Right renal cortex interstitium (tissue), 3 donors: ENCODE results near the gene CPM. TPM values are rescaled to one million over a fixed set of nuclear protein-coding genes. Genes with fewer than 3 reads are reported as not detected.

Experiments
- DNase-seq, 3 donors: peaks; one replicate each; pipeline ENCODE4 v3.0.0-alpha.2; 2013; ENCODE audit warnings: low read depth in 3 of 3, low spot score in 2 of 3
- polyA plus RNA-seq, 3 donors: library from polyadenylated mRNA; unstranded; fragments of 120-200 nt; gene quantifications; one replicate each; pipeline ENCODE4 v1.2.1, GENCODE V29; 2013; ENCODE audit not compliant: insufficient read length in 3 of 3

CPM gene
- polyA plus RNA-seq, 3 donors: 25.4 to 29.3 (median 26.0) TPM

GRCh38 chr12:68957273-68957672 lies 24.3 kb upstream of the CPM start:
- no peak for DNase-seq

- DNase-seq: no peak
Measured at GRCh38 chr12:68956466-68956865, 23.5 kb upstream of the CPM start.

- DNase-seq: no peak
Measured at GRCh38 chr12:68954811-68955210, 21.8 kb upstream of the CPM start.

- DNase-seq: no peak
Measured at GRCh38 chr12:68953536-68953935, 20.6 kb upstream of the CPM start.

- no peak for DNase-seq
Measured at GRCh38 chr12:68951652-68952051, 18.7 kb upstream of the CPM start.

- DNase-seq: no peak
Measured at GRCh38 chr12:68950511-68950910, 17.5 kb upstream of the CPM start.

- DNase-seq: no peak
Measured at GRCh38 chr12:68945255-68945654, 12.3 kb upstream of the CPM start.

- no peak for DNase-seq
Measured at GRCh38 chr12:68944296-68945076, 11.5 kb upstream of the CPM start.

GRCh38 chr12:68943848-68944247 lies 10.9 kb upstream of the CPM start:
- DNase-seq: no peak

GRCh38 chr12:68940731-68941130 lies 7.8 kb upstream of the CPM start:
- DNase-seq: no peak

GRCh38 chr12:68939505-68939904 lies 6.5 kb upstream of the CPM start:
- DNase-seq: no peak

- no peak for DNase-seq
Measured at GRCh38 chr12:68934392-68934791, 1.4 kb upstream of the CPM start.

- DNase-seq: no peak
Measured at GRCh38 chr12:68932128-68932960, 627 bp downstream of the CPM start.

GRCh38 chr12:68930178-68930577 lies 2.8 kb downstream of the CPM start:
- no peak for DNase-seq

- DNase-seq: no peak
Measured at GRCh38 chr12:68924546-68924945, 8.4 kb downstream of the CPM start.

- no peak for DNase-seq
Measured at GRCh38 chr12:68919581-68920239, 13.3 kb downstream of the CPM start.

- no peak for DNase-seq
Measured at GRCh38 chr12:68918960-68919359, 14.0 kb downstream of the CPM start.

GRCh38 chr12:68915055-68915454 lies 17.9 kb downstream of the CPM start:
- DNase-seq: no peak

- DNase-seq: no peak
Measured at GRCh38 chr12:68913682-68914081, 19.3 kb downstream of the CPM start.

GRCh38 chr12:68912916-68913315 lies 20.1 kb downstream of the CPM start:
- no peak for DNase-seq

GRCh38 chr12:68911197-68911718 lies 21.7 kb downstream of the CPM start:
- no peak for DNase-seq
